HG02852 (cell line): ENCODE results near the gene NAGS.
"Not testable (repeated sequence)": the region's sequence is repeated elsewhere in the genome, so short reads cannot be mapped to it uniquely, and the experiment has no call there.

Experiments
- ATAC-seq: cut with Tn5 transposase; IDR thresholded peaks from one replicate; pipeline ENCODE4 v1.9.1; 2021; ENCODE audit warnings: mild to moderate bottlenecking, moderate library complexity; ENCODE audit not compliant: unreplicated experiment

NAGS gene

GRCh38 chr17:44037471-44037870 is 33.0 kb downstream of the NAGS start:
- ATAC-seq, result no peak

- no peak for ATAC-seq
Measured at GRCh38 chr17:44038604-44039011, 34.2 kb downstream of the NAGS start.

- ATAC-seq, result no peak
Measured at GRCh38 chr17:44039829-44040635, 35.6 kb downstream of the NAGS start.

- ATAC-seq, result no peak
Measured at GRCh38 chr17:44043272-44043696, 38.9 kb downstream of the NAGS start.

GRCh38 chr17:44044071-44044470 is 39.6 kb downstream of the NAGS start:
- no peak for ATAC-seq

GRCh38 chr17:44045486-44045885 is 41.1 kb downstream of the NAGS start:
- no peak for ATAC-seq

- ATAC-seq, result not testable (repeated sequence)
Measured at GRCh38 chr17:44046893-44047292, 42.5 kb downstream of the NAGS start.

GRCh38 chr17:44049294-44050060 is 45.1 kb downstream of the NAGS start:
- no peak for ATAC-seq

GRCh38 chr17:44053125-44053872 is 48.9 kb downstream of the NAGS start:
- no peak for ATAC-seq
